ENCODE measurements around the gene TMEM200A.

Gene TMEM200A

GRCh38 chr6:130377915-130378314 lies 12.1 kb downstream of the TMEM200A start:
- no peak for DNase-seq (ENCODE audit: low read depth)

- no peak for DNase-seq (ENCODE audit: low read depth)
These were observed 13.4 kb downstream of the TMEM200A start for GRCh38 chr6:130379223-130379622.

GRCh38 chr6:130381012-130381411 lies 15.2 kb downstream of the TMEM200A start:
- no peak for DNase-seq (ENCODE audit: low read depth)

- no peak for DNase-seq (ENCODE audit: low read depth)
These were observed 15.9 kb downstream of the TMEM200A start for GRCh38 chr6:130381459-130382380.

- DNase-seq (ENCODE audit: low read depth): no peak
These were observed 17.2 kb downstream of the TMEM200A start for GRCh38 chr6:130382872-130383490.

- no peak for DNase-seq (ENCODE audit: low read depth)
These were observed 19.4 kb downstream of the TMEM200A start for GRCh38 chr6:130385064-130385695.

- no peak for DNase-seq (ENCODE audit: low read depth)
These were observed 23.3 kb downstream of the TMEM200A start for GRCh38 chr6:130389142-130389541.

GRCh38 chr6:130390890-130391289 lies 25.1 kb downstream of the TMEM200A start:
- no peak for DNase-seq (ENCODE audit: low read depth)

- DNase-seq (ENCODE audit: low read depth): no peak
These were observed 27.5 kb downstream of the TMEM200A start for GRCh38 chr6:130393306-130393705.

GRCh38 chr6:130394246-130394645 lies 28.4 kb downstream of the TMEM200A start:
- no peak for DNase-seq (ENCODE audit: low read depth)

GRCh38 chr6:130395164-130395563 lies 29.3 kb downstream of the TMEM200A start:
- DNase-seq (ENCODE audit: low read depth): no peak

GRCh38 chr6:130396722-130397121 lies 30.9 kb downstream of the TMEM200A start:
- no peak for DNase-seq (ENCODE audit: low read depth)

GRCh38 chr6:130405549-130405948 lies 39.7 kb downstream of the TMEM200A start:
- DNase-seq (ENCODE audit: low read depth): no peak

- no peak for DNase-seq (ENCODE audit: low read depth)
These were observed 41.2 kb downstream of the TMEM200A start for GRCh38 chr6:130407032-130407431.

GRCh38 chr6:130409418-130410100 lies 43.7 kb downstream of the TMEM200A start:
- DNase-seq (ENCODE audit: low read depth): no peak

GRCh38 chr6:130411481-130411880 lies 45.7 kb downstream of the TMEM200A start:
- no peak for DNase-seq (ENCODE audit: low read depth)

- no peak for DNase-seq (ENCODE audit: low read depth)
These were observed 46.9 kb downstream of the TMEM200A start for GRCh38 chr6:130412556-130413290.

- DNase-seq (ENCODE audit: low read depth): no peak
These were observed 52.1 kb downstream of the TMEM200A start for GRCh38 chr6:130417951-130418350.

GRCh38 chr6:130420911-130421310 lies 55.1 kb downstream of the TMEM200A start:
- DNase-seq (ENCODE audit: low read depth): no peak

GRCh38 chr6:130421585-130421984 lies 55.8 kb downstream of the TMEM200A start:
- no peak for DNase-seq (ENCODE audit: low read depth)

GRCh38 chr6:130423044-130423443 lies 57.2 kb downstream of the TMEM200A start:
- DNase-seq (ENCODE audit: low read depth): no peak

- no peak for DNase-seq (ENCODE audit: low read depth)
These were observed 58.9 kb downstream of the TMEM200A start for GRCh38 chr6:130424710-130425109.

Measured in stimulated activated CD8-positive, alpha-beta memory T cell treated with anti-CD3 and anti-CD28 coated beads, Interleukin-4, amount 100 ng/mL, for 24 hours (primary cell).